Smooth muscle cell (in vitro differentiated cells): ENCODE results near the gene LOX. TPM values are rescaled to one million over a fixed set of nuclear protein-coding genes. Genes with fewer than 3 reads are reported as not detected.

ENCODE experiments used
- DNase-seq: peaks from one replicate; lab custom pipeline; 2025; ENCODE audit not compliant: unreplicated experiment; lab: John Stamatoyannopoulos, UW
- H2AFZ ChIP-seq: fragments of 200-600 bp; sonication (generic); 2 replicates; pipeline ENCODE4 v1.6.0; 2016; ENCODE audit warnings: antibody characterized with exemption, low read depth, mild to moderate bottlenecking
- H3F3A ChIP-seq: fragments of 200-600 bp; sonication (generic); 2 replicates; pipeline ENCODE4 v1.6.0; 2017; ENCODE audit warnings: antibody characterized with exemption, low read depth
- H3K27ac ChIP-seq: fragments of 200-600 bp; sonication (generic); 2 replicates; pipeline ENCODE4 v1.5.1; 2016; ENCODE audit warnings: low read depth, mild to moderate bottlenecking
- H3K27me3 ChIP-seq: fragments of 200-600 bp; sonication (generic); 2 replicates; pipeline ENCODE4 v1.6.1; 2016; ENCODE audit warnings: low read depth, mild to moderate bottlenecking
- H3K36me3 ChIP-seq: fragments of 200-600 bp; sonication (generic); 2 replicates; pipeline ENCODE4 v1.5.1; 2016; ENCODE audit warnings: low read depth
- H3K4me1 ChIP-seq: fragments of 200-600 bp; sonication (generic); 2 replicates; pipeline ENCODE4 v1.5.1; 2016; ENCODE audit warnings: low read depth
- H3K4me2 ChIP-seq: fragments of 200-600 bp; sonication (generic); 2 replicates; pipeline ENCODE4 v1.6.0; 2016; ENCODE audit warnings: mild to moderate bottlenecking
- H3K4me3 ChIP-seq: fragments of 200-600 bp; sonication (generic); 2 replicates; pipeline ENCODE4 v1.5.1; 2016; ENCODE audit warnings: mild to moderate bottlenecking
- H3K79me2 ChIP-seq: fragments of 200-600 bp; sonication (generic); 2 replicates; pipeline ENCODE4 v1.6.0; 2016; ENCODE audit warnings: low read depth, mild to moderate bottlenecking
- H3K9ac ChIP-seq: fragments of 200-600 bp; sonication (generic); 2 replicates; pipeline ENCODE4 v1.6.0; 2016; ENCODE audit warnings: low read depth
- H3K9me3 ChIP-seq: fragments of 200-600 bp; sonication (generic); replicated peaks from 2 replicates; pipeline ENCODE4 v1.5.1; 2016; ENCODE audit warnings: low read depth
- H4K20me1 ChIP-seq: fragments of 200-600 bp; sonication (generic); 2 replicates; pipeline ENCODE4 v1.6.0; 2016; ENCODE audit warnings: low read depth
- WGBS: methylation state at CpG from one replicate; pipeline ENCODE4 v1.1.7; 2016; ENCODE audit warnings: low lambda C conversion rate; 5-methylcytosine and 5-hydroxymethylcytosine counted together
- polyA plus RNA-seq: library from polyadenylated mRNA; unstranded; fragments of >200 nt; fragmentation: Nextera tagmentation; extraction: Ambion mirVana; gene quantifications from 2 replicates; pipeline ENCODE4 v1.2.1, GENCODE V29; 2016
- total RNA-seq: library from RNA; depleted of rRNA; stranded (reverse); fragments of >200 nt; gene quantifications from 2 replicates; pipeline ENCODE4 v1.2.3, GENCODE V29; 2014
- TF ChIP-seq, protein P1 (sequence below): fragments of 200-600 bp; sonication (generic); IDR thresholded peaks from 2 replicates; pipeline ENCODE4 v1.5.1; 2017; ENCODE audit warnings: borderline replicate concordance, mild to moderate bottlenecking, antibody characterized with exemption; ENCODE audit not compliant: insufficient read depth, poor library complexity, severe bottlenecking

The LOX gene
- total and polyA plus RNA-seq, 2 experiments from 2014 or later = 642 to 808 TPM

DNA sequence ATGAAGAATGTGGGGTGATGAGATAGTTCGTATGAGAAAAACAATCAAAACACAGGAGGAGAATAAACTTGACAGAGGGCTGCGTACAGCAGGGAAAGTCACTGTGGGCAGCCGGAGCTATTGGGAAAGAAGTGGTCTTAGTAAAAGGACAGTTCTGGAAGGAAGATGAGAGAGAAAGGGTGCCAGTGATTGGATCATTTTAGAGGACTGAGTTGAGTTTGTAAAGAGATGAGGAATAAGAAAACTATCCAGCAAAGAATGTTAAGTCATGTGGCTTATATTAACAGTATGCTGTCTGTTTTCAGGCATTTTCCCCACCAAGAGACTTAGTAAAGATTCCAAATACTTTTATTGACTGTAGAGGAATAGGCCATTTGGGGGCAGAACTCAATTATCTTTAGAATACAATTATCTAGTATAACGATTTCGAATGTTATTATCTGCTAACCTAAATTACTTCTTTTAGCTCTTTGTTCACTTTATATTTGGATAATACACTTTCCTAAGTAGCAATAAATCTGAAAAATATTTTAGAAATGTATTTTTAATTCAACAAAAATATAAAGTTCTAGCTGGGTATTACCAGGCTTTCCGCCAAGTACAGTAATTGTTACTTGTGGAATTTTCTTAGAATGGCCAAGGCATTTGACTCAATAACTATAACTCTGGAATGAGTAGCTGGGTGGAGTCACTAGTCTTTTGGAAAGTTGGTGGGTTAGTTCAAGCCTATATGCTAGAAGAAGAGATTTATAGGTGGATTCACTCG is 15.5 kb upstream of the LOX start:
- no peak for DNase-seq
- H3K9me3 ChIP-seq = no peaks in the 10 kb centered on the region
- H3K27ac ChIP-seq = peak overlapping the region; percentile 79
- WGBS = 56% methylated on average over 7 of the region's 7 CpGs
- no peaks in the 10 kb centered on the region for H3K36me3 ChIP-seq
- H3K4me2 ChIP-seq = peak overlapping the region; percentile 81
- peaks cover 13% of the 10 kb centered on the region for H3K4me1 ChIP-seq
- H3K27me3 ChIP-seq = no peaks in the 10 kb centered on the region
- no peak overlapping the region for H2AFZ ChIP-seq
- peaks cover 9% of the 10 kb centered on the region for H3F3A ChIP-seq
- H3K79me2 ChIP-seq = no peaks in the 10 kb centered on the region
- H3K4me3 ChIP-seq = peak overlapping the region; percentile 15
- H3K9ac ChIP-seq = peak overlapping the region; percentile 34
- H4K20me1 ChIP-seq = no peaks in the 10 kb centered on the region
- TF ChIP-seq, protein P1, sequence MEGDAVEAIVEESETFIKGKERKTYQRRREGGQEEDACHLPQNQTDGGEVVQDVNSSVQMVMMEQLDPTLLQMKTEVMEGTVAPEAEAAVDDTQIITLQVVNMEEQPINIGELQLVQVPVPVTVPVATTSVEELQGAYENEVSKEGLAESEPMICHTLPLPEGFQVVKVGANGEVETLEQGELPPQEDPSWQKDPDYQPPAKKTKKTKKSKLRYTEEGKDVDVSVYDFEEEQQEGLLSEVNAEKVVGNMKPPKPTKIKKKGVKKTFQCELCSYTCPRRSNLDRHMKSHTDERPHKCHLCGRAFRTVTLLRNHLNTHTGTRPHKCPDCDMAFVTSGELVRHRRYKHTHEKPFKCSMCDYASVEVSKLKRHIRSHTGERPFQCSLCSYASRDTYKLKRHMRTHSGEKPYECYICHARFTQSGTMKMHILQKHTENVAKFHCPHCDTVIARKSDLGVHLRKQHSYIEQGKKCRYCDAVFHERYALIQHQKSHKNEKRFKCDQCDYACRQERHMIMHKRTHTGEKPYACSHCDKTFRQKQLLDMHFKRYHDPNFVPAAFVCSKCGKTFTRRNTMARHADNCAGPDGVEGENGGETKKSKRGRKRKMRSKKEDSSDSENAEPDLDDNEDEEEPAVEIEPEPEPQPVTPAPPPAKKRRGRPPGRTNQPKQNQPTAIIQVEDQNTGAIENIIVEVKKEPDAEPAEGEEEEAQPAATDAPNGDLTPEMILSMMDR = no peak

- TF ChIP-seq, protein P1 = peak; percentile 58
- Histone ChIP-seq H3K27me3 (no peaks in the 10 kb centered on the region), H3F3A (peaks cover 9% of the 10 kb centered on the region), H2AFZ (no peak overlapping the region), H3K9ac (no peak overlapping the region), H3K4me1 (peaks cover 13% of the 10 kb centered on the region), H4K20me1 (no peaks in the 10 kb centered on the region), H3K27ac (peak overlapping the region; percentile 79), H3K9me3 (no peaks in the 10 kb centered on the region), H3K79me2 (no peaks in the 10 kb centered on the region), H3K4me2 (peak overlapping the region; percentile 81), H3K36me3 (no peaks in the 10 kb centered on the region), H3K4me3 (no peak overlapping the region)
- 21% methylated on average over 9 of the region's 9 CpGs for WGBS
- no peak for DNase-seq
Measured at GRCh38 chr5:122091936-122092600, 14.0 kb upstream of the LOX start.

DNA sequence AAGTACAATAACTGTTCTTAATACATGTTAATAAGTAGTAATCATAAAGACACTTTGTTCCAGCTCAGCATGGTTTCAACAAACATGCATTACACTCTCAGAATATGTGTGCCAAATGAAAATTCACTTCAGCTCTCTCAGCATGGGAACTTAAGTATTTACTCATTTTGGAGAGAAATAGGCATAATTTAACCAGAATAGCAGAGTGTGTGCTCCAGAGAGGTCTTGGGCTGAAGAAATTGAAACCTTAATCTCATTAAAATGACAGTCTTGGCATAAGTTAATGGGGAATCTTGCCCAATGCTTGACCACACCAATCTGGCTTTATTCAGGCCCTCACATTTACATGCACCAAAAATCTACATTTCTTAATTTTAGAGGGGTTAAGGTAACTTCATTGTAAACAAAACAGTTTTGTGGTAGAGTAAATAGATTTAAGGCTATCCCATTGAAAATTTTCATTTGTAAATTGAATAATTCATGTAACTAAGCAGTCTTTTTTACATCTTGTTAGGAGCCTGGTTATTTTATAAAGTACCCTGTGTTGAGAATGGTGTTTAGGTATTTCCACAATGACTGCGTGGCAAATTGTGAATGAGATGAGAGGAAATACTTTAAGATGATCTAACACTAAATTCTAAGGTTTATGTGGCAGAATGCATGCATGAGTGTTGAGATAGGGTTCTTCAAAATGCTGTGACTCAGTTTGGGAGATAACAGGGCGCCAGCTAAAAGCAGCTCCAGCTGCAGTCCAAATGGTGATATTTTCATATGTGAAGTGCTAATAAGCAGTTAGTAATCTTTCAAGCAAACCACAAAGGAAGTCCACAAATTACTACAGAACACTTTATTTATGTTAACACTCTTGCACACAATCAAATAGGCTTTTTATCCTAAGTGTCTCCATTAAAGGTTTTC is 11.3 kb upstream of the LOX start:
- Histone ChIP-seq H4K20me1 (no peaks in the 10 kb centered on the region), H3K9ac (peak overlapping the region; percentile 50), H3K27me3 (no peaks in the 10 kb centered on the region), H3K4me3 (no peak overlapping the region), H3K79me2 (no peaks in the 10 kb centered on the region), H3K4me1 (peaks cover 13% of the 10 kb centered on the region), H2AFZ (no peak overlapping the region), H3K27ac (peak overlapping the region; percentile 88), H3F3A (peaks cover 9% of the 10 kb centered on the region), H3K9me3 (no peaks in the 10 kb centered on the region), H3K36me3 (no peaks in the 10 kb centered on the region), H3K4me2 (peak overlapping the region; percentile 71)
- no peak for DNase-seq
- TF ChIP-seq, protein P1 = no peak
- 7% methylated on average over 2 of the region's 2 CpGs for WGBS
